NCI-H748 (cell line): ENCODE results near the gene TTC21B.
"Not testable (repeated sequence)": the region's sequence is repeated elsewhere in the genome, so short reads cannot be mapped to it uniquely, and the experiment has no call there.

Experiments used
- DNase-seq: peaks from one replicate; lab custom pipeline; 2025; ENCODE audit not compliant: unreplicated experiment; lab: John Stamatoyannopoulos, UW

TTC21B gene

GRCh38 chr2:165953655-165954606 is at the start of gene TTC21B:
TSS of gene TTC21B (minus strand) at chr2:165953776. CDS start at chr2:165953705, 71 bp downstream.
- DNase-seq = peak; percentile 98

GRCh38 chr2:166000401-166000800 is 46.8 kb upstream of the TTC21B start:
- no peak for DNase-seq

GRCh38 chr2:165990846-165991245 is 37.3 kb upstream of the TTC21B start:
- DNase-seq = no peak

- DNase-seq = peak; percentile 62
Observed at GRCh38 chr2:165989851-165990250, 36.3 kb upstream of the TTC21B start.

GRCh38 chr2:165985120-165985519 is 31.5 kb upstream of the TTC21B start:
- no peak for DNase-seq

- DNase-seq = not testable (repeated sequence)
Observed at GRCh38 chr2:165972161-165972560, 18.6 kb upstream of the TTC21B start.

- DNase-seq = peak; percentile 16
Observed at GRCh38 chr2:165970663-165971062, 17.1 kb upstream of the TTC21B start.

GRCh38 chr2:165969227-165969626 is 15.7 kb upstream of the TTC21B start:
- DNase-seq = no peak

GRCh38 chr2:165967746-165968145 is 14.2 kb upstream of the TTC21B start:
- no peak for DNase-seq

GRCh38 chr2:165961818-165962217 is 8.2 kb upstream of the TTC21B start:
- DNase-seq = no peak

- no peak for DNase-seq
Observed at GRCh38 chr2:165959371-165959770, 5.8 kb upstream of the TTC21B start.

GRCh38 chr2:165958313-165958960 is 4.9 kb upstream of the TTC21B start:
- DNase-seq = no peak

GRCh38 chr2:165957030-165957675 is 3.6 kb upstream of the TTC21B start:
- DNase-seq = no peak

- DNase-seq = peak; percentile 96
Observed at GRCh38 chr2:165953306-165953654, 296 bp downstream of the TTC21B start.

GRCh38 chr2:165952741-165953211 is 800 bp downstream of the TTC21B start:
- peak; percentile 47 for DNase-seq

GRCh38 chr2:165952085-165952484 is 1.5 kb downstream of the TTC21B start:
- DNase-seq = no peak

GRCh38 chr2:165950438-165950837 is 3.1 kb downstream of the TTC21B start:
- DNase-seq = no peak

- DNase-seq = no peak
Observed at GRCh38 chr2:165941827-165942226, 11.7 kb downstream of the TTC21B start.

GRCh38 chr2:165938237-165938636 is 15.3 kb downstream of the TTC21B start:
- DNase-seq = no peak

- no peak for DNase-seq
Observed at GRCh38 chr2:165933211-165933910, 20.2 kb downstream of the TTC21B start.

- no peak for DNase-seq
Observed at GRCh38 chr2:165927774-165928173, 25.8 kb downstream of the TTC21B start.
